K562 (cell line): ENCODE data around the gene FKRP. TPM values are rescaled to one million over a fixed set of nuclear protein-coding genes. Genes with fewer than 3 reads are reported as not detected.

Experiments
- CBX5 ChIP-seq: IDR thresholded peaks from 2 replicates; pipeline ENCODE4 v1.6.1; 2014; ENCODE audit warnings: low read depth, borderline replicate concordance
- CXXC5 ChIP-seq: fragments of 250-450 bp; sonication (Bioruptor Pico); IDR thresholded peaks from 2 replicates; pipeline ENCODE4 v1.8.0; 2022; ENCODE audit warnings: inconsistent platforms, mild to moderate bottlenecking, moderate library complexity
- DLX4 ChIP-seq: fragments of 250-450 bp; sonication (Bioruptor Pico); IDR thresholded peaks from 2 replicates; pipeline ENCODE4 v1.6.1; 2021; ENCODE audit warnings: mild to moderate bottlenecking
- FUS ChIP-seq: fragments of 200-400 bp; formaldehyde crosslinking; optimal IDR thresholded peaks from 2 replicates; pipeline ENCODE3; 2017; ENCODE audit warnings: low read depth, low read length
- HMG20A ChIP-seq: fragments of 450-650 bp; formaldehyde crosslinking; conservative IDR thresholded peaks from 2 replicates; pipeline ENCODE4 v1.4.0; 2020; ENCODE audit warnings: mild to moderate bottlenecking, mixed read lengths
- HMGN3 ChIP-seq: IDR thresholded peaks from 2 replicates; pipeline ENCODE4 v1.6.1; 2011; ENCODE audit warnings: borderline replicate concordance, low read depth, mild to moderate bottlenecking, mixed read lengths, low read length; ENCODE audit not compliant: insufficient read length; ENCODE audit errors: extremely low read depth
- MCM7 ChIP-seq, 2 experiments: fragments of 450-650 bp; IDR thresholded peaks; 2 replicates each; pipeline ENCODE4 v1.6.1; 2016 to 2018
- MITF ChIP-seq: IDR thresholded peaks from 2 replicates; pipeline ENCODE4 v1.6.1; 2014; ENCODE audit warnings: antibody characterized with exemption
- NCOA1 ChIP-seq: fragments of 450-650 bp; IDR thresholded peaks from 2 replicates; pipeline ENCODE4 v1.6.1; 2016; ENCODE audit warnings: low read depth
- NFRKB ChIP-seq: fragments of 450-650 bp; IDR thresholded peaks from 2 replicates; pipeline ENCODE4 v1.6.1; 2016; ENCODE audit warnings: low read depth
- NR3C1 ChIP-seq: sonication (generic); formaldehyde crosslinking; IDR thresholded peaks from 2 replicates; pipeline ENCODE4 v1.8.1; 2022; ENCODE audit warnings: missing genetic modification reagents
- RBM39 ChIP-seq: fragments of 200-400 bp; formaldehyde crosslinking; optimal IDR thresholded peaks from 2 replicates; pipeline ENCODE3; 2018; ENCODE audit warnings: low read depth, low read length
- SMAD1 ChIP-seq: fragments of 150-350 bp; IDR thresholded peaks from 2 replicates; pipeline ENCODE4 v1.6.1; 2014; ENCODE audit warnings: low read length, low read depth; ENCODE audit not compliant: partially characterized antibody
- SP1 ChIP-seq: sonication (generic); formaldehyde crosslinking; IDR thresholded peaks from 2 replicates; pipeline ENCODE4 v1.8.1; 2022; ENCODE audit warnings: mild to moderate bottlenecking, missing genetic modification reagents
- SPI1 ChIP-seq: IDR thresholded peaks from 2 replicates; pipeline ENCODE4 v1.6.1; 2011; ENCODE audit warnings: low read depth, low read length, control low read depth, borderline replicate concordance
- TCF15 ChIP-seq: fragments of 250-450 bp; sonication (Bioruptor Pico); IDR thresholded peaks from 2 replicates; pipeline ENCODE4 v1.8.0; 2022; ENCODE audit warnings: moderate library complexity, mild to moderate bottlenecking, inconsistent platforms
- TSC22D4 ChIP-seq: fragments of 450-650 bp; IDR thresholded peaks from 2 replicates; pipeline ENCODE4 v1.6.1; 2016; ENCODE audit warnings: missing genetic modification characterization, missing biosample characterization, control low read depth
- XRCC3 ChIP-seq: fragments of 450-650 bp; IDR thresholded peaks from 2 replicates; pipeline ENCODE4 v1.6.1; 2017; ENCODE audit warnings: mild to moderate bottlenecking, moderate library complexity
- ZSCAN32 ChIP-seq: fragments of 450-650 bp; formaldehyde crosslinking; IDR thresholded peaks from 2 replicates; pipeline ENCODE4 v1.4.0; 2020; ENCODE audit warnings: mild to moderate bottlenecking, moderate library complexity
- polyA plus RNA-seq, 8 experiments: library from polyadenylated mRNA; depleted of rRNA in 4 of 8; stranded (reverse) in 5 of 8; unstranded in 3 of 8; fragments of >200 nt; fragmentation: Nextera tagmentation in 2 of 8; fragmentation: Illumina TruSeq in 1 of 8; extraction: Ambion mirVana in 2 of 8; extraction: Trizol in 1 of 8; gene quantifications; 2 replicates each; pipeline versions ENCODE4 v1.2.1 to v1.2.3, GENCODE V29; 2011 to 2014; ENCODE audit warnings: inconsistent platforms in 1 of 8, missing spikeins in 1 of 8
- total RNA-seq, 7 experiments: library from RNA; depleted of rRNA in 6 of 7; stranded (reverse); fragments of >200 nt in 6 of 7; fragmentation: Illumina TruSeq in 2 of 7; extraction: Trizol in 2 of 7; gene quantifications; 2 replicates each; pipeline versions ENCODE4 v1.2.1 to v1.2.3, GENCODE V29; 2011 to 2021; ENCODE audit warnings: low replicate concordance in 1 of 7
- TF ChIP-seq, protein P1 (sequence below): fragments of 250-450 bp; sonication (Bioruptor Pico); IDR thresholded peaks from 2 replicates; pipeline ENCODE4 v1.5.0; 2021
- TF ChIP-seq, protein P2 (sequence below): fragments of 450-650 bp; formaldehyde crosslinking; IDR thresholded peaks from 2 replicates; pipeline ENCODE4 v1.4.0; 2020; ENCODE audit warnings: mild to moderate bottlenecking
- TF ChIP-seq, protein P3 (sequence below): fragments of 450-650 bp; IDR thresholded peaks from one replicate; pipeline ENCODE4 v1.6.1; 2018; ENCODE audit warnings: mild to moderate bottlenecking, moderate library complexity; ENCODE audit not compliant: partially characterized antibody

The FKRP gene
- total and polyA plus RNA-seq, 9 of the 15 experiments (the other 6 are each of a cell fraction or from before 2014, with no cell fraction given) = 0.68 to 16.1 (median 6.5) TPM

- no peak for TF ChIP-seq FUS
- TF ChIP-seq ZSCAN32 (CRISPR knock-in tag) = no peak
- TF ChIP-seq SP1 = no peak
- no peak for TF ChIP-seq SPI1
- TF ChIP-seq TSC22D4 (tag) = no peak
- no peak for TF ChIP-seq NFRKB
- no peak for TF ChIP-seq HMGN3
- TF ChIP-seq SMAD1 = no peak
- no peak for TF ChIP-seq XRCC3
- no peak for TF ChIP-seq RBM39
- TF ChIP-seq NR3C1 = no peak
- TF ChIP-seq CBX5 = no peak
- no peak for TF ChIP-seq MITF
- no peak for TF ChIP-seq CXXC5 (CRISPR knock-in tag)
- TF ChIP-seq, protein P1, sequence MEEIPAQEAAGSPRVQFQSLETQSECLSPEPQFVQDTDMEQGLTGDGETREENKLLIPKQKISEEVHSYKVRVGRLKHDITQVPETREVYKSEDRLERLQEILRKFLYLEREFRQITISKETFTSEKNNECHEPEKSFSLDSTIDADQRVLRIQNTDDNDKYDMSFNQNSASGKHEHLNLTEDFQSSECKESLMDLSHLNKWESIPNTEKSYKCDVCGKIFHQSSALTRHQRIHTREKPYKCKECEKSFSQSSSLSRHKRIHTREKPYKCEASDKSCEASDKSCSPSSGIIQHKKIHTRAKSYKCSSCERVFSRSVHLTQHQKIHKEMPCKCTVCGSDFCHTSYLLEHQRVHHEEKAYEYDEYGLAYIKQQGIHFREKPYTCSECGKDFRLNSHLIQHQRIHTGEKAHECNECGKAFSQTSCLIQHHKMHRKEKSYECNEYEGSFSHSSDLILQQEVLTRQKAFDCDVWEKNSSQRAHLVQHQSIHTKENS (CRISPR knock-in tag) = no peak
- TF ChIP-seq HMG20A (CRISPR knock-in tag) = no peak
- TF ChIP-seq MCM7 (IDR thresholded peaks at IDR 0.05) = no peak
- TF ChIP-seq, protein P2, sequence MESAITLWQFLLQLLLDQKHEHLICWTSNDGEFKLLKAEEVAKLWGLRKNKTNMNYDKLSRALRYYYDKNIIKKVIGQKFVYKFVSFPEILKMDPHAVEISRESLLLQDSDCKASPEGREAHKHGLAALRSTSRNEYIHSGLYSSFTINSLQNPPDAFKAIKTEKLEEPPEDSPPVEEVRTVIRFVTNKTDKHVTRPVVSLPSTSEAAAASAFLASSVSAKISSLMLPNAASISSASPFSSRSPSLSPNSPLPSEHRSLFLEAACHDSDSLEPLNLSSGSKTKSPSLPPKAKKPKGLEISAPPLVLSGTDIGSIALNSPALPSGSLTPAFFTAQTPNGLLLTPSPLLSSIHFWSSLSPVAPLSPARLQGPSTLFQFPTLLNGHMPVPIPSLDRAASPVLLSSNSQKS (CRISPR knock-in tag) = no peak
- TF ChIP-seq, protein P3, sequence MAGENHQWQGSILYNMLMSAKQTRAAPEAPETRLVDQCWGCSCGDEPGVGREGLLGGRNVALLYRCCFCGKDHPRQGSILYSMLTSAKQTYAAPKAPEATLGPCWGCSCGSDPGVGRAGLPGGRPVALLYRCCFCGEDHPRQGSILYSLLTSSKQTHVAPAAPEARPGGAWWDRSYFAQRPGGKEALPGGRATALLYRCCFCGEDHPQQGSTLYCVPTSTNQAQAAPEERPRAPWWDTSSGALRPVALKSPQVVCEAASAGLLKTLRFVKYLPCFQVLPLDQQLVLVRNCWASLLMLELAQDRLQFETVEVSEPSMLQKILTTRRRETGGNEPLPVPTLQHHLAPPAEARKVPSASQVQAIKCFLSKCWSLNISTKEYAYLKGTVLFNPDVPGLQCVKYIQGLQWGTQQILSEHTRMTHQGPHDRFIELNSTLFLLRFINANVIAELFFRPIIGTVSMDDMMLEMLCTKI = no peak
- TF ChIP-seq NCOA1 = no peak
- no peak for TF ChIP-seq DLX4 (CRISPR knock-in tag)
- TF ChIP-seq TCF15 (CRISPR knock-in tag) = no peak
Measured at GRCh38 chr19:46746281-46747057, 612 bp downstream of the FKRP start, which contains the start of gene STRN4 (continued).
